ENCODE data around the gene HDAC4. TPM values are rescaled to one million over a fixed set of nuclear protein-coding genes. Genes with fewer than 3 reads are reported as not detected.

HDAC4 gene
- total RNA-seq, 6 experiments from 2014 or later = 7.4 to 13.0 (median 9.5) TPM

GRCh38 chr2:239351687-239352086 lies 49.1 kb downstream of the HDAC4 start:
- H3K4me1 Mint-ChIP-seq (ENCODE audit: low read depth) = peaks cover 12% of the 10 kb centered on the region
- H3K9me3 Mint-ChIP-seq = peaks cover 14% of the 10 kb centered on the region
- H3K27ac Mint-ChIP-seq = no peak overlapping the region
- H3K27me3 Mint-ChIP-seq (ENCODE audit: insufficient read depth) = no peaks in the 10 kb centered on the region
- no peak for TF ChIP-seq CTCF (IDR thresholded peaks at IDR 0.05)
- no peak for DNase-seq
- H3K36me3 Mint-ChIP-seq (ENCODE audit: low read depth) = peaks cover 32% of the 10 kb centered on the region
- H3K4me3 Mint-ChIP-seq = no peak overlapping the region

- Mint-ChIP-seq H3K27ac (no peak overlapping the region), H3K27me3 (ENCODE audit: insufficient read depth) (no peaks in the 10 kb centered on the region), H3K36me3 (ENCODE audit: low read depth) (peaks cover 21% of the 10 kb centered on the region), H3K4me1 (ENCODE audit: low read depth) (no peaks in the 10 kb centered on the region), H3K4me3 (no peak overlapping the region), H3K9me3 (peaks cover 2% of the 10 kb centered on the region)
- no peak for DNase-seq
- TF ChIP-seq CTCF (IDR thresholded peaks at IDR 0.05) = no peak
These were observed 51.2 kb downstream of the HDAC4 start for GRCh38 chr2:239349453-239350135.

GRCh38 chr2:239348563-239349452 lies 52.0 kb downstream of the HDAC4 start:
- TF ChIP-seq CTCF (IDR thresholded peaks at IDR 0.05) = no peak
- no peaks in the 10 kb centered on the region for H3K27me3 Mint-ChIP-seq (ENCODE audit: insufficient read depth)
- H3K36me3 Mint-ChIP-seq (ENCODE audit: low read depth) = peaks cover 14% of the 10 kb centered on the region
- no peak overlapping the region for H3K4me3 Mint-ChIP-seq
- H3K27ac Mint-ChIP-seq = no peak overlapping the region
- H3K4me1 Mint-ChIP-seq (ENCODE audit: low read depth) = no peaks in the 10 kb centered on the region
- no peak for DNase-seq
- H3K9me3 Mint-ChIP-seq = no peaks in the 10 kb centered on the region

- 0 out of 2 replicates have a peak, but pooled peaks cover 3% of the 10 kb centered on the region for H3K36me3 Mint-ChIP-seq (ENCODE audit: low read depth)
- H3K27ac Mint-ChIP-seq = no peak overlapping the region
- no peaks in the 10 kb centered on the region for H3K4me1 Mint-ChIP-seq (ENCODE audit: low read depth)
- no peak overlapping the region for H3K4me3 Mint-ChIP-seq
- no peaks in the 10 kb centered on the region for H3K27me3 Mint-ChIP-seq (ENCODE audit: insufficient read depth)
- DNase-seq = no peak
- H3K9me3 Mint-ChIP-seq = no peaks in the 10 kb centered on the region
- no peak for TF ChIP-seq CTCF (IDR thresholded peaks at IDR 0.05)
These were observed 54.1 kb downstream of the HDAC4 start for GRCh38 chr2:239346676-239347075.

GRCh38 chr2:239345251-239345650 lies 55.6 kb downstream of the HDAC4 start:
- no peaks in the 10 kb centered on the region for H3K36me3 Mint-ChIP-seq (ENCODE audit: low read depth)
- H3K4me3 Mint-ChIP-seq = no peak overlapping the region
- no peak overlapping the region for H3K27ac Mint-ChIP-seq
- DNase-seq = no peak
- TF ChIP-seq CTCF (IDR thresholded peaks at IDR 0.05) = no peak
- no peaks in the 10 kb centered on the region for H3K27me3 Mint-ChIP-seq (ENCODE audit: insufficient read depth)
- H3K9me3 Mint-ChIP-seq = no peaks in the 10 kb centered on the region
- H3K4me1 Mint-ChIP-seq (ENCODE audit: low read depth) = no peaks in the 10 kb centered on the region
